ENCODE measurements around the gene DHDH. TPM values are rescaled to one million over a fixed set of nuclear protein-coding genes. Genes with fewer than 3 reads are reported as not detected.
A peak's percentile ranks its signal among the peaks of the same experiment; 100 is the strongest.

The DHDH gene
- total and polyA plus RNA-seq, 2 of the 13 experiments (the other 11 are each of a cell fraction or from before 2014, with no cell fraction given), result 0.13 to 0.91 TPM

DNA sequence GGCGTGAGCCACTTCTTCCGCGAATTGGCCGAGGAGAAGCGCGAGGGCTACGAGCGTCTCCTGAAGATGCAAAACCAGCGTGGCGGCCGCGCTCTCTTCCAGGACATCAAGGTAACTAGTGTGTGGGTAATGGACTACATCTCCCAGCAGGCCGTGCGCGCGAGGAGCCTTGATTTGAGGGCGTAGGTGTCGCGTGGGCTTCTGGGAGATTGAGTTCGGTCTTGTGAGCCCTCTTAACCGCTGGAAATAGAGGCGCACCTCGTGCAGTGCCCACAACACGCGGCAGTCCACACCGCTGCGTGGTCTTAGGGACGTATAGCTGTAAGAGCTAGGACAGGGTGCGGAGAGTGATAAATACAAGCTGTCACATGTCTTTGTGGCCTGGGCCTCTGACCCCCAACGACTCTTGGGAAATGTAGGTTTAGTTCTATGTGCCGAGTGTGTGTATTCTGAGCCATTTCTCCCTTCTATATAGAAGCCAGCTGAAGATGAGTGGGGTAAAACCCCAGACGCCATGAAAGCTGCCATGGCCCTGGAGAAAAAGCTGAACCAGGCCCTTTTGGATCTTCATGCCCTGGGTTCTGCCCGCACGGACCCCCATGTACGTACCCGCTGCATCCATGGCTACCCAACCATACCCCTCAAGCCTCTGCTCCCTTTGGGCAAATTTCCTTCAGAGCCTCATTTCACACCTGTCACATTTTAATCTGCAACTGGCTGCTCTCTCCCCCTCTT lies 32.5 kb downstream of the DHDH start (continued):
- TF ChIP-seq, protein P1, sequence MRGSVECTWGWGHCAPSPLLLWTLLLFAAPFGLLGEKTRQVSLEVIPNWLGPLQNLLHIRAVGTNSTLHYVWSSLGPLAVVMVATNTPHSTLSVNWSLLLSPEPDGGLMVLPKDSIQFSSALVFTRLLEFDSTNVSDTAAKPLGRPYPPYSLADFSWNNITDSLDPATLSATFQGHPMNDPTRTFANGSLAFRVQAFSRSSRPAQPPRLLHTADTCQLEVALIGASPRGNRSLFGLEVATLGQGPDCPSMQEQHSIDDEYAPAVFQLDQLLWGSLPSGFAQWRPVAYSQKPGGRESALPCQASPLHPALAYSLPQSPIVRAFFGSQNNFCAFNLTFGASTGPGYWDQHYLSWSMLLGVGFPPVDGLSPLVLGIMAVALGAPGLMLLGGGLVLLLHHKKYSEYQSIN (CRISPR knock-in tag; IDR thresholded peaks at IDR 0.05; ENCODE audit: borderline replicate concordance), result no peak
- TF ChIP-seq PITX1 (CRISPR knock-in tag; IDR thresholded peaks at IDR 0.05) (no peak), PPARG (CRISPR knock-in tag; conservative IDR thresholded peaks at IDR 0.05) (no peak), U2AF2 (IDR thresholded peaks at IDR 0.05; ENCODE audit: low read depth, low read length) (no peak), RBM22 (optimal IDR thresholded peaks at IDR 0.05; ENCODE audit: low read length) (peak; percentile 92), ZNF615 (CRISPR knock-in tag; IDR thresholded peaks at IDR 0.05; ENCODE audit: borderline replicate concordance) (peak; percentile 74; the same call in 1 of the 2 replicates), ZNF576 (CRISPR knock-in tag; IDR thresholded peaks at IDR 0.05) (no peak), RFX1 (IDR thresholded peaks at IDR 0.05) (no peak), DNMT3B (CRISPR knock-in tag; conservative IDR thresholded peaks at IDR 0.05) (no peak), PATZ1 (CRISPR knock-in tag; IDR thresholded peaks at IDR 0.05) (no peak), ZNF441 (CRISPR knock-in tag; IDR thresholded peaks at IDR 0.05; ENCODE audit: borderline replicate concordance) (no peak), ZNF775 (CRISPR knock-in tag; IDR thresholded peaks at IDR 0.05; ENCODE audit: borderline replicate concordance) (no peak), MTF1 (CRISPR knock-in tag; IDR thresholded peaks at IDR 0.05) (no peak), NKX3-1 (CRISPR knock-in tag; IDR thresholded peaks at IDR 0.05) (no peak), NCOA5 (CRISPR knock-in tag; IDR thresholded peaks at IDR 0.05) (0 out of 2 replicates have a peak, but pooled peaks have one; percentile 57), ZNF619 (CRISPR knock-in tag; IDR thresholded peaks at IDR 0.05) (peak; percentile 47; the same call in 1 of the 2 replicates), ZNF414 (CRISPR knock-in tag; IDR thresholded peaks at IDR 0.05) (no peak), STAT6 (CRISPR knock-in tag; IDR thresholded peaks at IDR 0.05; ENCODE audit: borderline replicate concordance) (no peak)
- TF ChIP-seq, protein P2, sequence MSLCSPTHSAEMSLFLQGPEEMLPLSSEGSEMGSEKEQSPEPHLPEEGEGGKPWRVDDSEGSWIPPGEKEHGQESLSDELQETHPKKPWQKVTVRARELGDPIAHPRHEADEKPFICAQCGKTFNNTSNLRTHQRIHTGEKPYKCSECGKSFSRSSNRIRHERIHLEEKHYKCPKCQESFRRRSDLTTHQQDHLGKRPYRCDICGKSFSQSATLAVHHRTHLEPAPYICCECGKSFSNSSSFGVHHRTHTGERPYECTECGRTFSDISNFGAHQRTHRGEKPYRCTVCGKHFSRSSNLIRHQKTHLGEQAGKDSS (CRISPR knock-in tag; IDR thresholded peaks at IDR 0.05; ENCODE audit: borderline replicate concordance, low read depth), result no peak
- TF ChIP-seq, protein P3, sequence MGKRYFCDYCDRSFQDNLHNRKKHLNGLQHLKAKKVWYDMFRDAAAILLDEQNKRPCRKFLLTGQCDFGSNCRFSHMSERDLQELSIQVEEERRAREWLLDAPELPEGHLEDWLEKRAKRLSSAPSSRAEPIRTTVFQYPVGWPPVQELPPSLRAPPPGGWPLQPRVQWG (CRISPR knock-in tag; IDR thresholded peaks at IDR 0.05; ENCODE audit: borderline replicate concordance, low read depth), result no peak
- TF ChIP-seq, protein P4, sequence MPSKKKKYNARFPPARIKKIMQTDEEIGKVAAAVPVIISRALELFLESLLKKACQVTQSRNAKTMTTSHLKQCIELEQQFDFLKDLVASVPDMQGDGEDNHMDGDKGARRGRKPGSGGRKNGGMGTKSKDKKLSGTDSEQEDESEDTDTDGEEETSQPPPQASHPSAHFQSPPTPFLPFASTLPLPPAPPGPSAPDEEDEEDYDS (CRISPR knock-in tag; IDR thresholded peaks at IDR 0.05), result no peak
